GM19099 (cell line): ENCODE measurements around the gene DUOXA1.

Source experiments
- POLR2A ChIP-seq: IDR thresholded peaks from 3 replicates; pipeline ENCODE4 v1.6.1; 2011; ENCODE audit warnings: low read depth; ENCODE audit not compliant: insufficient read length; ENCODE audit errors: extremely low read depth

The DUOXA1 gene

GRCh38 chr15:45161666-45162065, 32.0 kb upstream of the DUOXA1 start:
- TF ChIP-seq POLR2A: no peak

- no peak for TF ChIP-seq POLR2A
Observed at GRCh38 chr15:45157974-45158373, 28.3 kb upstream of the DUOXA1 start.

- TF ChIP-seq POLR2A: no peak
Observed at GRCh38 chr15:45156744-45157455, 27.2 kb upstream of the DUOXA1 start.

GRCh38 chr15:45155739-45156138, 26.1 kb upstream of the DUOXA1 start:
- TF ChIP-seq POLR2A: no peak

GRCh38 chr15:45151998-45152828, 22.5 kb upstream of the DUOXA1 start:
- no peak for TF ChIP-seq POLR2A

- no peak for TF ChIP-seq POLR2A
Observed at GRCh38 chr15:45150997-45151396, 21.3 kb upstream of the DUOXA1 start.

GRCh38 chr15:45150481-45150880, 20.8 kb upstream of the DUOXA1 start:
- TF ChIP-seq POLR2A: no peak

- TF ChIP-seq POLR2A: no peak
Observed at GRCh38 chr15:45149060-45149459, 19.4 kb upstream of the DUOXA1 start.

GRCh38 chr15:45148076-45149059, 18.7 kb upstream of the DUOXA1 start:
- TF ChIP-seq POLR2A: no peak

GRCh38 chr15:45147606-45148005, 17.9 kb upstream of the DUOXA1 start:
- no peak for TF ChIP-seq POLR2A

- TF ChIP-seq POLR2A: no peak
Observed at GRCh38 chr15:45146405-45146804, 16.7 kb upstream of the DUOXA1 start.

GRCh38 chr15:45144775-45145174, 15.1 kb upstream of the DUOXA1 start:
- no peak for TF ChIP-seq POLR2A

- TF ChIP-seq POLR2A: no peak
Observed at GRCh38 chr15:45143946-45144345, 14.3 kb upstream of the DUOXA1 start.

GRCh38 chr15:45143056-45143455, 13.4 kb upstream of the DUOXA1 start:
- no peak for TF ChIP-seq POLR2A

GRCh38 chr15:45141386-45141785, 11.7 kb upstream of the DUOXA1 start:
- no peak for TF ChIP-seq POLR2A

GRCh38 chr15:45140557-45141250, 11.0 kb upstream of the DUOXA1 start:
- TF ChIP-seq POLR2A: no peak
